Activated CD4-positive, alpha-beta T cell treated with anti-CD3 and anti-CD28 coated beads for 48 hours (primary cell): ENCODE measurements around the gene TMC7.
"Not testable (repeated sequence)": the region's sequence is repeated elsewhere in the genome, so short reads cannot be mapped to it uniquely, and the experiment has no call there.

Experiments
- DNase-seq: peaks from one replicate; pipeline ENCODE4 v3.0.0-alpha.2; 2020

TMC7 gene

GRCh38 chr16:18983565-18984434 lies at the start of gene TMC7:
Gene TMC7, plus strand, starts transcription at chr16:18983934. Its CDS starts 130 bp downstream, at chr16:18984064.
- peak; percentile 58 for DNase-seq

- DNase-seq, result no peak
Measured at GRCh38 chr16:18936727-18937340, 46.9 kb upstream of the TMC7 start.

GRCh38 chr16:18937390-18937789 lies 46.3 kb upstream of the TMC7 start:
- no peak for DNase-seq

GRCh38 chr16:18938986-18939385 lies 44.7 kb upstream of the TMC7 start:
- no peak for DNase-seq

- DNase-seq, result no peak
Measured at GRCh38 chr16:18941471-18941870, 42.3 kb upstream of the TMC7 start.

GRCh38 chr16:18942061-18942460 lies 41.7 kb upstream of the TMC7 start:
- DNase-seq, result no peak

- DNase-seq, result no peak
Measured at GRCh38 chr16:18943414-18943813, 40.3 kb upstream of the TMC7 start.

GRCh38 chr16:18945233-18945632 lies 38.5 kb upstream of the TMC7 start:
- no peak for DNase-seq

GRCh38 chr16:18948372-18949020 lies 35.2 kb upstream of the TMC7 start:
- DNase-seq, result no peak

- no peak for DNase-seq
Measured at GRCh38 chr16:18950469-18951185, 33.1 kb upstream of the TMC7 start.

- no peak for DNase-seq
Measured at GRCh38 chr16:18953547-18953946, 30.2 kb upstream of the TMC7 start.

- peak; percentile 25 for DNase-seq
Measured at GRCh38 chr16:18955874-18956580, 27.7 kb upstream of the TMC7 start.

GRCh38 chr16:18956658-18957241 lies 27.0 kb upstream of the TMC7 start:
- DNase-seq, result not testable (repeated sequence)

GRCh38 chr16:18958621-18959029 lies 25.1 kb upstream of the TMC7 start:
- DNase-seq, result no peak

GRCh38 chr16:18959031-18959505 lies 24.7 kb upstream of the TMC7 start:
- no peak for DNase-seq

GRCh38 chr16:18965555-18965954 lies 18.2 kb upstream of the TMC7 start:
- no peak for DNase-seq

GRCh38 chr16:18966791-18967190 lies 16.9 kb upstream of the TMC7 start:
- no peak for DNase-seq

GRCh38 chr16:18969050-18969854 lies 14.5 kb upstream of the TMC7 start:
- peak; percentile 86 for DNase-seq

GRCh38 chr16:18969855-18970240 lies 13.9 kb upstream of the TMC7 start:
- DNase-seq, result no peak

- DNase-seq, result no peak
Measured at GRCh38 chr16:18975109-18975508, 8.6 kb upstream of the TMC7 start.

- DNase-seq, result no peak
Measured at GRCh38 chr16:18979936-18980335, 3.8 kb upstream of the TMC7 start.
